NT2/D1 (cell line): Measurements from ENCODE around the gene ZDHHC11.

Source experiments
- SUZ12 ChIP-seq: IDR thresholded peaks from 2 replicates; pipeline ENCODE4 v1.6.1; 2011; ENCODE audit not compliant: insufficient read length, insufficient read depth; ENCODE audit errors: extremely low read depth
- YY1 ChIP-seq: IDR thresholded peaks from 2 replicates; pipeline ENCODE4 v1.6.1; 2011; ENCODE audit not compliant: insufficient read length, insufficient read depth
- ZNF274 ChIP-seq: IDR thresholded peaks from 2 replicates; pipeline ENCODE4 v1.6.1; 2011; ENCODE audit warnings: mild to moderate bottlenecking, low read depth, low read length

DNA sequence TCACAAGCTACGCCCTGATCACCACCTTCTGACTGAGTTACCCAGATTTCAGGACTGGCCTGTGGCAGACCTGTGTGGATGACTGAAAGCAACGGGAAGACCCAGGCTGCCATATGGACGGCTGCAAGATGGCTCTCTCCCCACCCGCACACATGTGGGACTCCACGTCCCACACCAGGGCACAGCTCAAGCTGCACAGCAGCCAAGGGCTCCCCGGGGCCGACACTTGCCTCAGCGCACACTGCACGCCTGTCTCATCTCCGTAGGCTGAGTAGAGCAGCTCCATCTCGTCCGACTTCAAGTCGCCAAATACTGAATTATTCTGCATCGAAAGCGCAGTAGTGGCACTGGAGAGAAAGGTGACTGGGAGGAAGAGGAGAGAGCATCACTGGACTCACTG, 27.3 kb upstream of the ZDHHC11 start:
- no peak for TF ChIP-seq SUZ12
- TF ChIP-seq ZNF274: no peak
- TF ChIP-seq YY1: no peak
